HG03064 (cell line): ENCODE data around the gene HDAC7.

ENCODE experiments used
- ATAC-seq: cut with Tn5 transposase; IDR thresholded peaks from one replicate; pipeline ENCODE4 v1.9.1; 2021; ENCODE audit warnings: low read depth; ENCODE audit not compliant: unreplicated experiment

Gene HDAC7

GRCh38 chr12:47833591-47834012 is 13.9 kb upstream of the HDAC7 start:
- ATAC-seq = no peak

DNA sequence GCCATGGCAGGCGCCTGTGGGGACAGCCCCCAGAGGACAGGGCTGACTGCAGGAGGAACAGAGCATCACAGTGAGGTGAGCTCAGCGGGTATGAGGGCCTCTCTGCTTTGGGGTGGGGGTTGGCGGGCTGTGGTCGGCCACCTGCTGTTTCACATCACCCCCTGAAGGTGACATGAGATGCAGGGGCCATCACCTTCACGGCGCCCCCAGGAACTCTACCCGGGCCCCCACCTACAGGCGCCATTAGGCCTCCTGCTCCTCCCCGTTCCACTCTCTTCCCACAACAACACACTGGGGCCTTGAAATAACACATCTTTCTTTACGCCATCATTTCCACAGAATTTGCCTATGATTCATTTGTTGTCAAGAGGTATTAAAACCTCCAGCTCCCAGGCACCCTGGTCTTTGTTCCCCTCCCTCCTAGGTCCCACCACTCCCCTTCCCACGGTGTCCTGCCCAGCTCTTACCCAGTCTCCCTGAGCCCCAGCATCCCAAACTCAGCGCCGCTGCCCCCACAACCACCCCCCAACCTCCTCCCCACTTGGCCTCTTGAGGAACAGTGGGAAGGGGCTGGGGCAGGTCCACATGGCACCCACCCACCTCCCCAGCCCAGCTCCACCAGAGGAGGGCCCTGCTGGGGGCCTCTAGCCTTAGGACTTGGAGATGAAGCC is 12.7 kb upstream of the HDAC7 start:
- ATAC-seq = no peak

- ATAC-seq = no peak
These were observed 9.9 kb upstream of the HDAC7 start for GRCh38 chr12:47829584-47829983.

DNA sequence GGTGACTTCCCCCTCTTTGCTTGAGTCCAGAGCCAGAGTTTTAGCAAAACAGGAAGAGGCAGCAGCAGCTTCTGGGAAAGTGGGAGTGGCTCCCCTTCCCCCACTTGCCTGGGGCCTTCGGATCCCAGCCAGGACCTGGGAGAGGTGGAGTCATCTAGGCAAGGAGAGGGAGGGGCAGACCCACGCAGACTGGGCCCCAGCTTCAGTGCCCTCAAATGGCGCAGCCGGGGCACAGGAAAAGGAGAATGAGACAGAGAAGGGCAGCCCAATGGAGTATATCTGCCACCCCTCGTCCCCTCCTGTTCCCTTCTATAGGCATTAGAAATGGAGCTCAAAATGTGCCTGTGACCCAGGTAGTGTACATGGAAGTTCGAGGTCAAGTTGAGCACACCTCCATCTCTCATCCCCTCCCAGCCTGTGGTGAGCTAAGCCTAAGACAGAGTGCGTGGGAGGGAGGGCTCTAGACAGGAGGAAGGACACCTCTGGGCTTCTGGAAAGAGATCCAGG is 9.3 kb upstream of the HDAC7 start:
- no peak for ATAC-seq

GRCh38 chr12:47828008-47828975 is 8.6 kb upstream of the HDAC7 start:
- no peak for ATAC-seq

- ATAC-seq = no peak
These were observed 5.5 kb upstream of the HDAC7 start for GRCh38 chr12:47825173-47825639.

GRCh38 chr12:47824635-47825034 is 4.9 kb upstream of the HDAC7 start:
- no peak for ATAC-seq

DNA sequence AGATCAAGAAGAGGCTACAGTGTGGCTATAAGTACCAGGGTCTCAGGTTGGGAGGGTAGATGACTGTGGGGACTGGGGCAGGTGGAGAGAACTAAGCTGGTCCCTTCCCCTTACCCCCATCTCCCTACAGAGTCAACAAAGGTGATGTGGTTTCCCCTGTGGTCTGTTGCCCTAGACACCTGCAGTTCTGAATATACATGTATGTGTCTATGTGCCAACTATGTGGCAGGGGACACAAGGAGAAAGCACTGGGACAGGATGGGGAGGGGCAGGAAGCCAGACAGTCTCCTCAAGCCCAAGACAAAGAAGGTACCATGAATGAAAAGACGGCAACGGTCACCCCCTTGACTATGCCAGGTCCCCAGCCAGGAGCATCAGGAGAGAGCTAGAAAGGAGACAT is 4.5 kb upstream of the HDAC7 start:
- no peak for ATAC-seq

GRCh38 chr12:47823422-47824086 is 3.9 kb upstream of the HDAC7 start:
- no peak for ATAC-seq

- ATAC-seq = no peak
These were observed 3.2 kb upstream of the HDAC7 start for GRCh38 chr12:47822863-47823262.

DNA sequence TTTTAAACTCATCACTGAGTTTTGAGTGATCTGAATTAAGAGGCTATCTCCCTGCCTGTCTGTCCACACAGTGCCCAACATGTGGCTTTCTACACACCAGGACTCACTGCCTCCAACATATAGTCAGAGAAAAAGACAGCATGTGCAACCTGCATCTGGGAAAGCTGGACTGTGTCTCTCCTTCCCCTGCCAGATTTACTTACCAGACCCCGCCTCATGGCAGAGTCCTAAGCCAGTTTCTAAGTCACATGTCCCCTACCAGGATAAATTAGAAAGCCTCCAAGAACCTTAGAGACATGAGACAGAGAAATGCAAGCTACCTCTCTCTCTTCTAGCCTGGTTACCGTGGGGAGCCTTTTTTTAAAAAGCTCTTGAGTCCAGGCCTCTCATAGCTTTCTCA is 2.7 kb upstream of the HDAC7 start:
- ATAC-seq = no peak

GRCh38 chr12:47821346-47821706 is 1.6 kb upstream of the HDAC7 start:
- ATAC-seq = no peak

- ATAC-seq = no peak
These were observed 1.1 kb upstream of the HDAC7 start for GRCh38 chr12:47820631-47821345.

DNA sequence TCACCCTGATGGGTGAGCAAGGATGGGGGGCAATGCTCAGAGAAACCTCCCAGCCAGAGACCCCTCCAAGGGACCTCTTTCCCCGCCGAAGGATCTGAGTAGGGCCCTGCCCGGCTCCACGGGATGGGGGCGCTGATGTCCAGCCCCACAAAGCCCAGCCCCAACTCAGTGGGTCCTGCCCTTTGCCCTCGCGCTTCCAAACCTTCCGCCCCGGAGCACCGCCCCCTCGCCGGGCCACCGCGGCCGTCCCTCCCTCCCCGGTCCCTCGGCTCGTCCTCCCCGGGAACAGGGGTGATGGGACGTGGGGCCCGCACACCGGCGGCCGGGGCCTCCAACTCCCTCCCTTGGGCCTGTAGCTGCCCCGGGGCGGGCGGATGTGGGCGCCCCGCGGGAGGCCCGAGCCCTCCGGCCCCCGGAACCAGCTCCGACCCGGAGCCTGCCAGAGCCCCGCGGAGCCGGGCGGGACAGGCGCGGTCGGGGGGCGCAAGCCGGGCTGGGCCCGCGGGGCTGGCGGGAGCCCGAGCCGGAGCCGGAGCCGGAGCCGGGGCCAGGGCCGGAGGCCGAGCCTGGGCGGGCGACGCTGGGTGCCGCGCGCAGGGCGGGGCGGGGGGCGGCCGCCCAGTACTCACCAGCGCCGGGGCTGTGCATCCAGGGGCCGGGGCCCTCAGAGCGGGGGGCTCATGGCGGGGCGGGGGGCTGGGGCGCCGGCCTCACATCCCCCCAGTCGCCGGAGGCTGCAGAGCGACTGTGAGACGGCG is 386 bp downstream of the HDAC7 start:
- no peak for ATAC-seq

- ATAC-seq = no peak
These were observed 1.1 kb downstream of the HDAC7 start for GRCh38 chr12:47818467-47819137.

DNA sequence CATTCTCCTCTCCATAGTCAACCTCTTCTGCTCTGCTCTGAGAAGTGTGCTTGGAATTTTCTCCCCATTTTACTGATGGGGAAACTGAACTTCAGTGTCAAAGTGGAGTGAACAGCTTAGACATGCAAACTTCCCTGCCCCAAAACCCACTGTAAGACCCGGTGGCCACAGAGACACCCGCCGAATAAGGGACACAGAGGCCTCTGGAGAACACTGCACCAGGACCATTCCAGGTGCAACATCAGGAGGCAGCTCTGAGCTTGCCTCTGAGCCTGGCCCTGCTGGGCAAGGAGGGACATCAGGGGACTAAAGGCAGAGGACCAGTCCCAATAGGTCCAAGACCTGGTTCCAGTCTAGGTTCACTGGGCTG is 1.7 kb downstream of the HDAC7 start:
- no peak for ATAC-seq

DNA sequence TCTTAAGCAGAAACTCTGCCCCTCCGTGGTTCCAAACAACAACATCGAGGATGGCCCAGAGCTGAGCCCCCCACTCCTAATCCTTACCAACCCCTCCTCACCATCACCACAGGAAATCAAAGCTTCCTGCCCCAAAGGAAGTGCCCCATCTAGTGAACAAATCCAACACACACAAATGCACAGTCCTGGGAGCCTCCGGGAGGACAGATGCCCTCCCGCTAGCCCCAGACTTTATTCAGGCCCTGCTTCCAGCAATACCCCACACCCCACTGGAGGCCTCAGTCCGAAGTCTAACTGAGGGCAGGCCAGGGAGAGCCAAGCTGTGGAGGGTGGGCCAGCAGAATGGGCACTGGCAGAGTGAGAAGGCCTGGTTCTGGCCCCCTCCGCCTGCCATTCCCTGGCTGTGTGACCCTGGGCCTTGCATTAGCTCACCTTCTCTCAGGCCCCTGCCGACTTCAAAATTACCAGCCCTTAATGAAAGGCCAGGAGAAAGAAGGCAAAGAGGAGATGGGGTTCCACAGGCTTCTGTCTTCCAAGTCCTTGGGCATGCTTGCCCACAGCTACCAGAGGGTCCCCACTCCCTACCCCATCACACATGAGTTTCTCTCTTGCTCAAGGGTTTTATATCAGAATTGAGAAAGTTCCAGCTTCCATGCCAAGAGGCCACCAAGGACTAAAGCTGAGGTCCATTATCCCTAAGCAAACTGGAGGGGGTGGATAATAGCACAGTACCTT is 2.3 kb downstream of the HDAC7 start:
- ATAC-seq = no peak

DNA sequence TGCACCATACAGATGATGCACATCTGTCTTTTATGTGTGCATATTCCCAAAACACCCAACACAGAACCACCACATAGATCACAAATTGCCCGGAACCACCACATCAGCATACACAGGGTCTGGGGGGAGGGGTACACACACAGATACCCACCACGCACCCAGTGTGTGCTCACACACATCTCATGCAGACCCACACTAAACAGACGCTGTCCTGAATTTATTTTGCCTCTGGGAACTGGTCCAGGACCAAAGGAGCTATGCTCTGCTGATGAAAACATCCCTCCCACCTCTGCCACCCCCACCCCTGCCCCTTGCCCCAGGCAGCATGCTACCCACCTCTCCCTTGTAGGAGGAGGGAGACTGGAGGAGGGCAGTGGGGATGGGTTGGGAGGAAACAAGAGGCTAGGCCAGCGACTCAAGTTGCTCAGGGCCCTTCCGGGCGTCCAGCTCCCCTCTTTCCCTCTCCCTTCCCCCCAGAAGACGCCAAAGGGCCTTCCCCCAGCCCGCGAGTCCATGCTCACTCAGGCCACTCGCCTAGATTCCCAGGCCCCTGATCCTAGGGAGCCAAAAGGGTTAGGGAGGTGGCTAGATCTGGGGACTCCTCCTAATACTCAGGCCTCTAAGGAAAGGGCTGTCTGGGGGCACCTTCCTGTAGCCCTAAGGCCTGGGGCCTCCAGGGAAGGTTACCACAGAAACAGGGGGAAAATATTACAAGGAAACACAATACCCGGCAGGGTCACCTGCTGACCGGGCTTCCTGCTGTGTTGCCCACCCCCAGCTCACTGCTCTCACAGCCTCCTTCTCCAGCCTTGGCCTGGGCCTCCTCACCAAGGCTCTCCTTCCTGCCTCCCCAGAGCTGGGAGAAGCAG is 3.1 kb downstream of the HDAC7 start:
- ATAC-seq = no peak
